Activated CD4-positive, CD25-positive, alpha-beta regulatory T cell treated with anti-CD3 and anti-CD28 coated beads, Interleukin-2, amount 50 U/mL, for 72 hours (primary cell): ENCODE results near the gene PKIB.
"Not testable (repeated sequence)": the region's sequence is repeated elsewhere in the genome, so short reads cannot be mapped to it uniquely, and the experiment has no call there.

ENCODE experiments used
- DNase-seq: peaks from one replicate; pipeline ENCODE4 v3.0.0; 2021

Gene PKIB

GRCh38 chr6:122712448-122713137 is 102.4 kb downstream of the PKIB start:
- no peak for DNase-seq

- no peak for DNase-seq
These were observed 102.9 kb downstream of the PKIB start for GRCh38 chr6:122713138-122713537.

GRCh38 chr6:122714059-122714458 is 103.9 kb downstream of the PKIB start:
- no peak for DNase-seq

- DNase-seq, result no peak
These were observed 105.5 kb downstream of the PKIB start for GRCh38 chr6:122715725-122716124.

- DNase-seq, result no peak
These were observed 107.1 kb downstream of the PKIB start for GRCh38 chr6:122717350-122717749.

- no peak for DNase-seq
These were observed 108.4 kb downstream of the PKIB start for GRCh38 chr6:122718616-122719015.

GRCh38 chr6:122719176-122719575 is 109.0 kb downstream of the PKIB start:
- DNase-seq, result no peak

- no peak for DNase-seq
These were observed 112.5 kb downstream of the PKIB start for GRCh38 chr6:122722746-122723145.

GRCh38 chr6:122726649-122727048 is 116.4 kb downstream of the PKIB start:
- no peak for DNase-seq

GRCh38 chr6:122727244-122727643 is 117.0 kb downstream of the PKIB start:
- no peak for DNase-seq

- DNase-seq, result no peak
These were observed 120.1 kb downstream of the PKIB start for GRCh38 chr6:122730334-122730733.

- no peak for DNase-seq
These were observed 120.7 kb downstream of the PKIB start for GRCh38 chr6:122730775-122731386.

- no peak for DNase-seq
These were observed 123.1 kb downstream of the PKIB start for GRCh38 chr6:122733259-122733658.

- no peak for DNase-seq
These were observed 124.6 kb downstream of the PKIB start for GRCh38 chr6:122734529-122735395.

GRCh38 chr6:122735582-122735981 is 125.4 kb downstream of the PKIB start:
- DNase-seq, result no peak

- no peak for DNase-seq
These were observed 126.0 kb downstream of the PKIB start for GRCh38 chr6:122736163-122736562.

- DNase-seq, result no peak
These were observed 126.4 kb downstream of the PKIB start for GRCh38 chr6:122736616-122737015.

- DNase-seq, result no peak
These were observed 129.9 kb downstream of the PKIB start for GRCh38 chr6:122740091-122740490.

- DNase-seq, result no peak
These were observed 130.7 kb downstream of the PKIB start for GRCh38 chr6:122740936-122741335.

- not testable (repeated sequence) for DNase-seq
These were observed 134.0 kb downstream of the PKIB start for GRCh38 chr6:122744247-122744646.

- DNase-seq, result not testable (repeated sequence)
These were observed 134.7 kb downstream of the PKIB start for GRCh38 chr6:122744856-122745255.

- DNase-seq, result no peak
These were observed 136.5 kb downstream of the PKIB start for GRCh38 chr6:122746688-122747087.

GRCh38 chr6:122747573-122747972 is 137.4 kb downstream of the PKIB start:
- no peak for DNase-seq

GRCh38 chr6:122748945-122749344 is 138.7 kb downstream of the PKIB start:
- DNase-seq, result not testable (repeated sequence)
